Measurements from ENCODE around the gene PRPF31.

DNA sequence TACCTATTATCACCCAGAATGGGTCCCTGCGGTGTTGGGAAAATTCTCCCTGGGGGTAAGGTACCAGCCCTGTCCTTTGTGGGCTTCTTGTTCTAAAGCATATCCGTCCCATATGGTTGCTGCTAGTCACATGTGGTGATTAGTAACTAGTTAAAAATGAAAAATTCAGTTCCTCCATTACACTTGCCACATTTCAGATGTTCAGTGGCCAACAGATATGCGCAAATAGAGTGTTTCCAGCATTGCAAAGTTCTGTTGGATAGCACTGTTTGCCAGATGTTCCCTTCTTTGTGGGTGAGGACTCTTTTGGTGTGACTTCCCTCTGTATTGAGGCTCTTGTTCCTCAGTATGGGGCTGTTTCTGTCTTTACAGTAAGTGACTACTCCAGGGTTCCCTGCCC, 25.8 kb downstream of the PRPF31 start:
- TF ChIP-seq, protein P1, sequence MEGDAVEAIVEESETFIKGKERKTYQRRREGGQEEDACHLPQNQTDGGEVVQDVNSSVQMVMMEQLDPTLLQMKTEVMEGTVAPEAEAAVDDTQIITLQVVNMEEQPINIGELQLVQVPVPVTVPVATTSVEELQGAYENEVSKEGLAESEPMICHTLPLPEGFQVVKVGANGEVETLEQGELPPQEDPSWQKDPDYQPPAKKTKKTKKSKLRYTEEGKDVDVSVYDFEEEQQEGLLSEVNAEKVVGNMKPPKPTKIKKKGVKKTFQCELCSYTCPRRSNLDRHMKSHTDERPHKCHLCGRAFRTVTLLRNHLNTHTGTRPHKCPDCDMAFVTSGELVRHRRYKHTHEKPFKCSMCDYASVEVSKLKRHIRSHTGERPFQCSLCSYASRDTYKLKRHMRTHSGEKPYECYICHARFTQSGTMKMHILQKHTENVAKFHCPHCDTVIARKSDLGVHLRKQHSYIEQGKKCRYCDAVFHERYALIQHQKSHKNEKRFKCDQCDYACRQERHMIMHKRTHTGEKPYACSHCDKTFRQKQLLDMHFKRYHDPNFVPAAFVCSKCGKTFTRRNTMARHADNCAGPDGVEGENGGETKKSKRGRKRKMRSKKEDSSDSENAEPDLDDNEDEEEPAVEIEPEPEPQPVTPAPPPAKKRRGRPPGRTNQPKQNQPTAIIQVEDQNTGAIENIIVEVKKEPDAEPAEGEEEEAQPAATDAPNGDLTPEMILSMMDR (conservative IDR thresholded peaks at IDR 0.05; ENCODE audit: low read depth, low read length): no peak
- no peak for TF ChIP-seq EZH2 (IDR thresholded peaks at IDR 0.05; ENCODE audit: borderline replicate concordance, low read depth, low read length, poor library complexity, severe bottlenecking)

Measured in A673 (cell line).